Activated B cell treated with CpG ODN at 0.5 μM for 24 hours (primary cell): ENCODE results near the gene SOBP. TPM values are rescaled to one million over a fixed set of nuclear protein-coding genes. Genes with fewer than 3 reads are reported as not detected.
A peak's percentile ranks its signal among the peaks of the same experiment; 100 is the strongest.

Experiments used
- ATAC-seq: fragments of 200-7000 bp; cut with Tn5 transposase; one replicate; pipeline ENCODE4 v1.10.0; 2021; ENCODE audit warnings: low read depth, mild to moderate bottlenecking, moderate library complexity
- CTCF ChIA-PET: fragments of 350-600 bp; sonication (Branson Sonifier 250); formaldehyde crosslinking; loops from one replicate; lab custom pipeline; 2021; ENCODE audit warnings: antibody characterized with exemption; lab: Charles Lee
- POLR2A ChIA-PET: fragments of 350-600 bp; sonication (Branson Sonifier 250); formaldehyde crosslinking; loops from one replicate; lab custom pipeline; 2021; ENCODE audit warnings: antibody characterized with exemption; lab: Charles Lee
- DNase-seq: peaks from one replicate; pipeline ENCODE4 v3.0.0; 2022
- H3K27ac Mint-ChIP-seq: one replicate; pipeline ENCODE4 v1.8.0; 2020; ENCODE audit warnings: mixed read lengths
- H3K27me3 Mint-ChIP-seq: one replicate; pipeline ENCODE4 v1.8.0; 2021; ENCODE audit warnings: mixed read lengths
- H3K36me3 Mint-ChIP-seq: one replicate; pipeline ENCODE4 v1.8.0; 2021; ENCODE audit warnings: low read depth, mixed read lengths
- H3K4me1 Mint-ChIP-seq: one replicate; pipeline ENCODE4 v1.8.0; 2021; ENCODE audit warnings: mixed read lengths
- H3K4me3 Mint-ChIP-seq: one replicate; pipeline ENCODE4 v1.8.0; 2020; ENCODE audit warnings: mild to moderate bottlenecking, mixed read lengths
- H3K9me3 Mint-ChIP-seq: one replicate; pipeline ENCODE4 v1.8.0; 2020; ENCODE audit warnings: mixed read lengths
- intact Hi-C: fragments of 100-400 bp; cut with micrococcal nuclease; formaldehyde crosslinking; loops from one replicate; pipeline ENCODE4 v1.15.1; 2024
- total RNA-seq: library from RNA; stranded (reverse); gene quantifications from 2 replicates; pipeline ENCODE4 v1.2.3, GENCODE V29; 2022
- TF ChIP-seq, protein P1 (sequence below): fragments of 200-600 bp; IDR thresholded peaks from one replicate; pipeline ENCODE4 v1.8.0; 2022; ENCODE audit warnings: antibody characterized with exemption, mild to moderate bottlenecking

Gene SOBP
- total RNA-seq, 1 donor from 2014 or later: 1.1 TPM

DNA sequence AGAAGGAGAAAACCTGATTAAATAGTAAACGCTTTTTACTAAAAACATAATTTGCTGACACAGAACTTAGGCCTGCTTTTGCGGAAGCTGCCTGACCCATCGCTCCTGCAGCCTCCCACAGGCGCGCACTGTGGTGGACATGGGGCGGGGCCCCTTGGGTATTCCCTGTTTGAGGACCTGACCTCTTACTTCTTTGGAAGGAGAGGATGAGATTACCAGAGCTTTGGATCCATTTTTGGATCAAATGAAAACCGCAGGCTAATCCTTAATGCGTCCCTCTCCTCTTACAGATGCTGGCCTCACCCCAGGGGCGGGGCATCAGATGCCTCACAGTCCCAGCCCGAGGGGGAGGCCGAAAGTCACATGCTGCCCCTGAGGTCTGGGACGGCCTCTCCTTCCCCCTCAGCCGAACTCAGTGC, 183.2 kb downstream of the SOBP start:
- DNase-seq (no peak), ATAC-seq (no peak)
- no peaks in the 10 kb centered on the region for H3K27me3 Mint-ChIP-seq
- ChIA-PET POLR2A (no interaction called here), CTCF (interaction anchor here (0.9 to 8.1 kb wide), 5 partner anchors 17 to 354 kb away, joined by 3 to 58 read pairs (median 6); no protein-coding TSS in a partner anchor)
- TF ChIP-seq, protein P1, sequence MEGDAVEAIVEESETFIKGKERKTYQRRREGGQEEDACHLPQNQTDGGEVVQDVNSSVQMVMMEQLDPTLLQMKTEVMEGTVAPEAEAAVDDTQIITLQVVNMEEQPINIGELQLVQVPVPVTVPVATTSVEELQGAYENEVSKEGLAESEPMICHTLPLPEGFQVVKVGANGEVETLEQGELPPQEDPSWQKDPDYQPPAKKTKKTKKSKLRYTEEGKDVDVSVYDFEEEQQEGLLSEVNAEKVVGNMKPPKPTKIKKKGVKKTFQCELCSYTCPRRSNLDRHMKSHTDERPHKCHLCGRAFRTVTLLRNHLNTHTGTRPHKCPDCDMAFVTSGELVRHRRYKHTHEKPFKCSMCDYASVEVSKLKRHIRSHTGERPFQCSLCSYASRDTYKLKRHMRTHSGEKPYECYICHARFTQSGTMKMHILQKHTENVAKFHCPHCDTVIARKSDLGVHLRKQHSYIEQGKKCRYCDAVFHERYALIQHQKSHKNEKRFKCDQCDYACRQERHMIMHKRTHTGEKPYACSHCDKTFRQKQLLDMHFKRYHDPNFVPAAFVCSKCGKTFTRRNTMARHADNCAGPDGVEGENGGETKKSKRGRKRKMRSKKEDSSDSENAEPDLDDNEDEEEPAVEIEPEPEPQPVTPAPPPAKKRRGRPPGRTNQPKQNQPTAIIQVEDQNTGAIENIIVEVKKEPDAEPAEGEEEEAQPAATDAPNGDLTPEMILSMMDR: no peak
- no peaks in the 10 kb centered on the region for H3K9me3 Mint-ChIP-seq
- H3K4me1 Mint-ChIP-seq: peaks cover 49% of the 10 kb centered on the region
- no peak overlapping the region for H3K27ac Mint-ChIP-seq
- H3K4me3 Mint-ChIP-seq: no peak overlapping the region
- no peaks in the 10 kb centered on the region for H3K36me3 Mint-ChIP-seq
- intact Hi-C loops: no loop called here

DNA sequence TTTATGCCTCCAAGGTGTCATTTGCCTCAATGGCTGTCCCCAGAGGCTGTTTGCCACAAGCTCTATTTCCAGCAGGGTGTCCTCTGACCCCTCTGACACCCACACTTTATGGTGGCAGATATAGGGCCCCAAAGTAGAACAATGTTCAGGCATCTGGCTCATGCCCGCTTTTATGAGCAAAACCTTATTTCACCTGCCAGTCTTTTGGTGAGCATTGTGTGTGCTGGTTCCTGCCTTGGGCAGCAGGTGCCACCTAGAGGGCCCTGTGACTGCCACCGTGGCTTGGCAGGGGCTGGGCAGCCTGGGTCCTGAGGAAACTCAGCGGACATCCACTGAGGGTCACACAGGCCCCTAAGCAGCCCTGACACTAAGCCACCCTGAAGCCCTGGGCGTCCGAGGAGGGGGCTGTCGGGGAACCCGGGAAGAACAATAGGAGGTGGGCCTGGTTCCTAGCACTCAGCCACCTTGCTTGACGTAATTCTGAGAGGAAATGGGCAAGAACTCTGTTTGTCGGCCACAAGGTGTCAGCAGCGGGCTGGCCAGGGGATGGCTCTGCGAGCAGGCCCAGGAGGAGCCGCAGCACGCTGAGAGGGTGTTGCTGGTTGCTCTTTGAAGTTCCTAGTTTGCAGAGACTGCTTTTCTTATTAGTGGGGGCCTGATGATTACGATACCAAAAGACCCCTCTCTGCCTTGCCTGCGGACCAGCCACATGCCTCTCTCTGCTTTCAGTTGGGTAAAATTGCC, 185.2 kb downstream of the SOBP start:
- TF ChIP-seq, protein P1: peak; percentile 67
- H3K9me3 Mint-ChIP-seq: no peaks in the 10 kb centered on the region
- H3K4me1 Mint-ChIP-seq: peaks cover 28% of the 10 kb centered on the region
- DNase-seq: peak; percentile 78
- intact Hi-C loops: loop anchor here (1.0 to 5.0 kb wide), 12 partner anchors 17 to 852 kb away; partner anchors contain the start of genes MTRES1 and PDSS2
- ATAC-seq: peak; percentile 91
- peaks cover 3% of the 10 kb centered on the region for H3K27me3 Mint-ChIP-seq
- POLR2A ChIA-PET: interaction anchor here (0.7 to 1.4 kb wide), 6 partner anchors 17 to 222 kb away, joined by 3 to 7 read pairs (median 4); partner anchors contain the start of genes PDSS2 and SOBP
- H3K36me3 Mint-ChIP-seq: no peaks in the 10 kb centered on the region
- H3K27ac Mint-ChIP-seq: peak overlapping the region; percentile 95
- H3K4me3 Mint-ChIP-seq: peak overlapping the region; percentile 82
- CTCF ChIA-PET: interaction anchor here (0.6 to 8.1 kb wide), 17 partner anchors 9 to 817 kb away, joined by 3 to 58 read pairs (median 4); partner anchors contain the start of genes BEND3, PDSS2 and SOBP

DNA sequence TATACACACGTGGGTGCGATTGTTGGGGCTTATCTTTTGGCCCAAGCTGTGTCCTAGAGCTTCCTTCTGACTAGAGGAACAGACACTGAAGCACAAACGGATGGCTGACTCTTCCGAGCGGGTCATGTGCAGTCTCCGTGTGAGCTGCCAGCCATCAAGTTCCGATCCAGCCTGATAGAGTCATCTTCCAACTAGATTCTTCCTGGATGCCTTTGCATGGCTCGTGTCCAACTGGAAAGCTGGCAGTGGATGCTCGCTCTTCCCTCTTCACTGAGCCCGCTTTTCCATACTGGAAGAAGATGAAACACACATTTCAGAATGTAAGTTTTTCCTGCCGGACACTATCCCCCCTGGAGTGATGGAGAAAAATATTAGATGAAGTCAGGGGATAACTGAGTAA, 186.1 kb downstream of the SOBP start:
- intact Hi-C loops: loop anchor here (5.0 kb wide), 1 partner anchor 851 kb away; no protein-coding TSS in a partner anchor
- DNase-seq (no peak), ATAC-seq (no peak)
- TF ChIP-seq, protein P1: no peak
- H3K4me1 Mint-ChIP-seq: peaks cover 19% of the 10 kb centered on the region
- CTCF ChIA-PET: interaction anchor here (0.6 to 8.1 kb wide), 9 partner anchors 9 to 816 kb away, joined by 3 to 58 read pairs (median 5); partner anchors contain the start of gene SOBP
- POLR2A ChIA-PET: interaction anchor here (1.0 kb wide), 1 partner anchor 173 kb away, joined by 3 read pairs; no protein-coding TSS in a partner anchor
- H3K27me3 Mint-ChIP-seq: peaks cover 3% of the 10 kb centered on the region
- H3K4me3 Mint-ChIP-seq: no peak overlapping the region
- no peaks in the 10 kb centered on the region for H3K9me3 Mint-ChIP-seq
- H3K27ac Mint-ChIP-seq: no peak overlapping the region
- H3K36me3 Mint-ChIP-seq: no peaks in the 10 kb centered on the region

DNA sequence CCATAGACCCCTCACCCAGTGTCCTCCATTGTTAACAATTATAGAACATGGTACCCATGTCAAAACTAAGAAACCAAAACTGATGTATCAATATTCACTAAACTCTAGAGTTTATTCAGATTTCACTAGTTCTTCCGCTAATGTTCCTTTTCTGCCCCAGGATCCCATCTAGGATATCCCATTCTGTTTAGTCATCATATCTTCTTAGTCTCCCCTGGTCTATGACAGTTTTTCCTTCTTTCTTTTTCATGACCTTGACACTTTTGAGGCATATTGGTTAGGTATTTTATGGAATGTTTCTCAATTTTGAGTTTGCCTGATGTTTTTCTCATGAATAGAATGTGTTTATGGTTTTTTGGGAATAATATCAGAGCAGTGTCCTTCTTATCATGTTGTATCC, 187.5 kb downstream of the SOBP start:
- Mint-ChIP-seq H3K9me3 (no peaks in the 10 kb centered on the region), H3K36me3 (no peaks in the 10 kb centered on the region), H3K4me1 (peaks cover 8% of the 10 kb centered on the region), H3K27me3 (peaks cover 3% of the 10 kb centered on the region), H3K27ac (no peak overlapping the region), H3K4me3 (no peak overlapping the region)
- ChIA-PET CTCF (interaction anchor here (3.0 to 5.5 kb wide), 2 partner anchors 171 to 371 kb away, joined by 18 to 58 read pairs; no protein-coding TSS in a partner anchor), POLR2A (no interaction called here)
- ATAC-seq (no peak), DNase-seq (no peak)
- intact Hi-C loops: loop anchor here (5.0 kb wide), 1 partner anchor 850 kb away; no protein-coding TSS in a partner anchor
- TF ChIP-seq, protein P1: no peak

DNA sequence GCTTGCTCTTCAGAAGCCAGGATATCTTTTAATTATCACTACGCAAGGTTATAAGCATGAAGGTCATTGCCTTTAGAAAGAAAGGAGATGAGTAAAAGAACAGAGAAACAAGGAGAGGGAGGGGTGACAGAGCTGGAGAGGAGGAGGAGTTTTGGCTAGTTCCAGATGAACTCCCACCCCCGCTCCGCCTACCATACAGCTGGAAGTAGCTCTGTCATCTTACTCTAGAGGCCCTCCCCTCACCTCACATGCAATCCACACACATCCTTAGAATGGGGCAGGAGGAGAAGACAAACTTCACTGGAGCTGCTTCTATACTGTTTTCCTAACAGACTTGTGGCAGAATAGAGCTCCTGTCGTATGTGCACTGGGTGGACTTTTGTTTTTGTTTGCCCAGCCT, 189.5 kb downstream of the SOBP start:
- intact Hi-C loops: loop anchor here (5.0 kb wide), 1 partner anchor 848 kb away; no protein-coding TSS in a partner anchor
- H3K4me1 Mint-ChIP-seq: peaks cover 8% of the 10 kb centered on the region
- TF ChIP-seq, protein P1: no peak
- no peak overlapping the region for H3K4me3 Mint-ChIP-seq
- DNase-seq: no peak
- no peak overlapping the region for H3K27ac Mint-ChIP-seq
- H3K27me3 Mint-ChIP-seq: peaks cover 5% of the 10 kb centered on the region
- no peak for ATAC-seq
- ChIA-PET POLR2A (no interaction called here), CTCF (interaction anchor here (1.1 to 1.9 kb wide), 5 partner anchors 24 to 370 kb away, joined by 3 to 7 read pairs (median 4); no protein-coding TSS in a partner anchor)
- no peaks in the 10 kb centered on the region for H3K36me3 Mint-ChIP-seq
- H3K9me3 Mint-ChIP-seq: peaks cover 5% of the 10 kb centered on the region
